HG03066 (cell line): ENCODE measurements around the gene FLT1.

Experiments
- ATAC-seq: cut with Tn5 transposase; IDR thresholded peaks from one replicate; pipeline ENCODE4 v1.9.1; 2021; ENCODE audit warnings: low read depth; ENCODE audit not compliant: unreplicated experiment

Gene FLT1

DNA sequence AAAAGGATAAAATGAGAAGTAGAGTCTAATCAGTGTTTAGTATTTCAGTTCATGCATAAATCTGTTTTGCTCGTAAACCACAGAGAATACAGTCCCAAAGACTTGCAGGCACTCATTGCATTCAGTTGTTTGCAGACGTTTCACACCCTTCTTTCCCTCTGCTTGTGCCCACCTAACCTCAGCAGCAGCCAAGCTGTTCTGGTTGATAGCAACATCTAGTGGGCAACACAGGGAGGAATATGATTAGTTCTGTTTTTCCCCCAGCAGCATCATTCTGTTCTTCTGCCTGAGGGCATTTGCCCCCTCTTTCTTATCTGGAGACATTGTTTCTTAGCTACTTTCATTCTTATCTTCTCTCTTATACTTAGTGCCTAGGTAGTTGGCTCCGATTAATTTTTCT, 221.0 kb downstream of the FLT1 start:
- no peak for ATAC-seq

DNA sequence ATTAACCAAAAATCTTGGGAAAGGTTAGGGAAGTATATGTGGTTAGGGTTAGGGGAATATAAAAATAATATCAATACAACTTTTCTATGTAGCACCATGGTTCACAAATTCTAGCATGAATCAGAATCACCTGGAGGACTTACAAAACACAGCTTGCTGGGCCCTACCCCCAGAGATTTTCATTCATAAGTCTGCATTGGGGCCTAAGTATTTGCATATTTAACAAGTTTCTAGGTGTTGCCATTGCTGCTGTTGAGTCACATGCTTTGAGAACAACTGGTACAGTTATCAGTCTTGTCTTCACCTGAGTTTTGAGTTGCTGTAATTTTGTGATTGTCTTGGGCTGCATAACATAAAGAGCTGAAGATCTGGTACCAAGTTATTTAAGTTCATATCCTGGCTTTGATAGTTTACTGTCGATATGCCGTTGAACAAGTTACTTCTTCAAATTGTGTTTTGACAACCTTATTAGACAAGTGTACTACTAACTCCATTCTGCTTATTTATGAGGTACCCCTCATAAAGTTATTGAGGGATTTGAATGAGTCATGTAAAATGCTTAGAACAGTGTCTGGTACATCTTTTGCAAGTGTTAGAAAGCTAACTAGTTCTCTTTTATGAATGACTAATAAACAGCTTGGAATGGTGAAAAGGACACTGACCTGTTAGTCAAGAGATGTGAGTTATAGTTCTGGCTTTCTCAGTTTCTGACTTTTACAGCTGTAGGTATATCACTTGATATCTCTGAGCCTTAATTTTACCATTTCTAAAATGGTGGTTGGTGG, 223.7 kb downstream of the FLT1 start:
- no peak for ATAC-seq

DNA sequence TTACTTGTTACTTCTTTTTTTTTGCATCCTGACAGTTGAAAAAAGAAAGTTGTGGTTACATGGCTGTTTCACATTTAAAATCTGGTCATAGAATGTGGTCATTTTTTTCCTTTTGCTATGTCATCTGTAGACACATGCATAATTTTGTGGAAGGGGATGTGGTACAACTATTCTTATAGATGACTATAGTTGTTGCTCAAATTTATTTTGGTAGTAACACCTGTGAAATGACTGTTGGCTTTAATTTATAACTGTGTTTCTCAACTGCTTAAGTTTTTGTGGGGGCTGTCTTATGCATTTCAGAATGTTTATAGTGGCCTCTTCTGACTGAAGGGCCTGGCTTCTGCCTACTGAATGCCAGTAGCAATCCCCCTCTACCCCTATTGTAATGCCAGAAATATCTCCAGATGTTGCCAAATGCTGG, 226.1 kb downstream of the FLT1 start:
- peak; percentile 98 for ATAC-seq

DNA sequence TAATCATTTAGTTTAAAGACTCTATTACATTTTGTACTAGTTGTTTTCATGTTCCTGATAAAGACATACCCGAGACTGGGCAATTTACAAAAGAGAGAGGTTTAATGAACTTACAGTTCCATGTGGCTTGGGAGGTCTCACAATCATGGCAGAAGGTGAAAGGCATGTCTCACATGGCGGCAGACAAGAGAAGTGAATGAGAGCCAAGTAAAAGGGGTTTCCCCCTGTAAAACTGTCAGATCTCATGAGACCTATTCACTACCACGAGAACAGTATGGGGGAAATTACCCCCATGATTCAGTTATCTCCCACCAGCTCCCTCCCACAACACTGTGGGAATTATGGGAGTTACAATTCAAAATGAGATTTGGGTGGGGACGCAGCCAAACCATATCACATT, 227.4 kb downstream of the FLT1 start:
- no peak for ATAC-seq

DNA sequence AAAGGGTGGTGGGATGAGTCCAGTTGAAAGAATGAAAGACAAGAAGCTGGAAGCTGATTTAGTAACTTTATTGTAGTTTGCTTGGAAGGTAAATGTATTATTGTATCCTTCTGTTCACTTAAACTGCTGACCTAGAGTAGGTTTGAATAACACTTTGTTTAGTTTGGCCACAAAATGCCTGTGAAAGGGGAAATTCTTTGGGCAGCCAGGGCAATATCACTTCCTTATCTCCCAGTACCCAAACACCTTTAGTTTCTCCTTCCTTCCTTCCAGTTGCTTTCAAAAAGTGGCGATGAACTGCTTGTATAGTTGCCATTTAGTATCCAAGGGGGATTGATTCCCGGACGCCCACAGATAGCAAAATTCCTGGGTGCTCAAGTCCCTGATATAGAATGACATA, 236.5 kb downstream of the FLT1 start:
- ATAC-seq: no peak

DNA sequence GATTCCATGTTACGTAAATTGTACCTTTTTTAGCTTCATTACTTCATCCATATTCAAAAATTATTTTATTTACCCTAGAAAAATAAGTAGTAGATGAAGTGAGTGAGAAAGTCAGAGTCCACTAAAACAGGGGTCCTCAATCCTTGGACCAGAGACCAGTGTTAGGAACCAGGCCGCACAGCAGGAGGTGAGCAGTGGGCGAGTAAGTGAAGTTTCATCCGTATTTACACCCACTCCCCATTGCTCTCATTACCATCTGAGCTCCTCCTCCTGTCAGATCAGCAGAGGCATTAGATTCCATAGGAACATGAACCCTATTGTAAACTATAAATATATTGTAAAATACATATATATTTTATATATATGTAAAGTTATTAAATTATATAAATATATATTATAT, 237.6 kb downstream of the FLT1 start:
- ATAC-seq: no peak

DNA sequence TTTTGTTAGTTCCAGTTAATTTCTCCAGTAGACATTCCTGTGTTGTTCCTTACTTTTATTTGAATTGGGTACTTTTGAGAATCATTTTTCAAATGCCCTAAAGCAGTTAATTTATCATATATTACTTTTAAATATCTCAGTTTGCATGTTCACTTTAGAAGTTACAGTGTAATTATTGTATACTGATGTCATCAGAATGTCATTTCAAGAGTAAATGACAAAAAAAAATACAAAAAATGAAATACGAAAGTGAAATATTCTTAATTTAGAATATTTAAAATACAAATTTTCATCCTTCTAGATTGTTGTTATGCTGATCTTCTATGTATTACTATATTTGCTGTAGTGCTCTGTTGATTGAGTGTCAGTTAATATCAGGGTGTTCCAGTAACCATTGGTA, 242.4 kb downstream of the FLT1 start:
- no peak for ATAC-seq

DNA sequence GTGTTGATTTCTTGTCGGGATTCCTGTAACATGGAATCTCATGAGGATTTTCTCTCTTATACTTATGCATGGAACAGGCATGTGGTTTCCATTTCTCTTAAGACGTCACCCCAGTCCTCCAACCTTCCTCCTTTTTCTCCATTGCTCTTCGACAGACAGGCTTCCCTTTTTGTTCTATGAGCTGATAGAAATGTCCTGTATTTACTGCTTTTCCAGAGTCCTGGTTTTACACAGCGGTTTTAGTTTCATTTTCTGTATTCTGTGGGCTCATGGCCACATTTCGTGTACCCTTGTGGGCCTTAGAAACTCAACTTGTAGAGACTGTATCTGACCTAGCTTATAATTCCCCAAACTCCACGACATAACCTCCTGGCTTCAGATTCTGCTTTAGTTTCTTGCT, 243.5 kb downstream of the FLT1 start:
- no peak for ATAC-seq

DNA sequence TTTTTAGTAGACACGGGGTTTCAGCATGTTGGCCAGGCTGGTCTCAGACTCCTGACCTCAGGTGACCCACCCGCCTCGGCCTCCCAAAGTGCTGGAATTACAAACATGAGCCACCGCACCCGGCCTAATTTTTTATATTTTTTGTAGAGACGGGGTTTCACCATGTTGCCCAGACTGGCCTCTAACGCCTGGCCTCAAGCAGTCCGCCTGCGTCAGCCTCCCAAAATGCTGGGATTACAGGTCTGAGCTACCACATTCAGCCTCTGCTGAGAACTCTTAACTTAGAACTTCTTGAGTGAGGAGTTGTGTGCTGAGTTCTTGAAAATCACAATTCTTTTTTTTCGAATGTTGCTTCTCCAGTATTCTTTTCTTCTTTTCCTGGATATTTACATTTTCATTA, 244.4 kb downstream of the FLT1 start:
- no peak for ATAC-seq
